SU-DHL-6 (cell line): ENCODE results near the gene VPS11.
A peak's percentile ranks its signal among the peaks of the same experiment; 100 is the strongest.

Experiments
- H2AFZ ChIP-seq: fragments of 200-600 bp; sonication (generic); 2 replicates; pipeline ENCODE4 v1.6.1; 2014; ENCODE audit warnings: low read depth, mild to moderate bottlenecking, moderate library complexity, mixed read lengths, antibody characterized with exemption, low read length; ENCODE audit not compliant: severe bottlenecking
- H3F3A ChIP-seq: fragments of 200-600 bp; shearing (Covaris generic); 2 replicates; pipeline ENCODE4 v1.6.0; 2016; ENCODE audit warnings: antibody characterized with exemption, mild to moderate bottlenecking; ENCODE audit not compliant: insufficient read depth
- H3K27ac ChIP-seq: fragments of 200-600 bp; sonication (generic); 2 replicates; pipeline ENCODE4 v1.5.1; 2016; ENCODE audit warnings: low read depth, mild to moderate bottlenecking, low read length, moderate library complexity, mixed read lengths
- H3K27me3 ChIP-seq: fragments of 200-600 bp; sonication (generic), shearing (Covaris generic); 2 replicates; pipeline ENCODE4 v1.6.0; 2014; ENCODE audit warnings: mild to moderate bottlenecking, low read length
- H3K36me3 ChIP-seq: fragments of 200-600 bp; sonication (generic); 2 replicates; pipeline ENCODE4 v1.6.1; 2014; ENCODE audit warnings: mild to moderate bottlenecking, low read length, mixed read lengths
- H3K4me2 ChIP-seq: fragments of 300-600, 200-600 bp; shearing (Covaris generic), sonication (generic); 2 replicates; pipeline ENCODE4 v1.6.0; 2014; ENCODE audit warnings: low read length, low read depth, mild to moderate bottlenecking; ENCODE audit not compliant: poor library complexity, severe bottlenecking
- H3K4me3 ChIP-seq: fragments of 200-600 bp; sonication (generic); 2 replicates; pipeline ENCODE4 v1.5.1; 2014; ENCODE audit warnings: antibody characterized with exemption, low read length, mild to moderate bottlenecking, mixed read lengths; ENCODE audit not compliant: insufficient read depth, poor library complexity, severe bottlenecking
- H3K79me2 ChIP-seq: fragments of 200-600 bp; sonication (generic); 2 replicates; pipeline ENCODE4 v1.6.1; 2014; ENCODE audit warnings: mild to moderate bottlenecking, low read length, moderate library complexity; ENCODE audit not compliant: insufficient read depth
- H3K9ac ChIP-seq: fragments of 200-600 bp; sonication (generic); 2 replicates; pipeline ENCODE4 v1.7.0; 2014; ENCODE audit warnings: mild to moderate bottlenecking, low read length
- H3K9me2 ChIP-seq: fragments of 200-600 bp; sonication (generic); replicated peaks from 2 replicates; pipeline ENCODE4 v1.6.1; 2014; ENCODE audit warnings: low read length; ENCODE audit not compliant: insufficient read depth
- H3K9me3 ChIP-seq: fragments of 200-600 bp; sonication (generic); 2 replicates; pipeline ENCODE4 v1.6.1; 2014; ENCODE audit warnings: low read length, mixed read lengths; ENCODE audit not compliant: insufficient read depth
- H4K20me1 ChIP-seq: fragments of 200-600 bp; sonication (generic); 2 replicates; pipeline ENCODE4 v1.6.1; 2014; ENCODE audit warnings: low read depth, mild to moderate bottlenecking, antibody characterized with exemption, low read length, moderate library complexity, mixed read lengths
- CTCF ChIP-seq: fragments of 200-600 bp; sonication (generic); IDR thresholded peaks from one replicate; pipeline ENCODE4 v1.5.1; 2017; ENCODE audit warnings: antibody characterized with exemption, mild to moderate bottlenecking, low read length, moderate library complexity; ENCODE audit not compliant: insufficient read depth, poor library complexity, severe bottlenecking
- EZH2phosphoT487 ChIP-seq: fragments of 200-600 bp; sonication (generic), shearing (Covaris generic); conservative IDR thresholded peaks from 2 replicates; pipeline ENCODE4 v1.6.1; 2018; ENCODE audit warnings: mild to moderate bottlenecking, antibody characterized with exemption, low read length, moderate library complexity, mixed read lengths

The VPS11 gene

DNA sequence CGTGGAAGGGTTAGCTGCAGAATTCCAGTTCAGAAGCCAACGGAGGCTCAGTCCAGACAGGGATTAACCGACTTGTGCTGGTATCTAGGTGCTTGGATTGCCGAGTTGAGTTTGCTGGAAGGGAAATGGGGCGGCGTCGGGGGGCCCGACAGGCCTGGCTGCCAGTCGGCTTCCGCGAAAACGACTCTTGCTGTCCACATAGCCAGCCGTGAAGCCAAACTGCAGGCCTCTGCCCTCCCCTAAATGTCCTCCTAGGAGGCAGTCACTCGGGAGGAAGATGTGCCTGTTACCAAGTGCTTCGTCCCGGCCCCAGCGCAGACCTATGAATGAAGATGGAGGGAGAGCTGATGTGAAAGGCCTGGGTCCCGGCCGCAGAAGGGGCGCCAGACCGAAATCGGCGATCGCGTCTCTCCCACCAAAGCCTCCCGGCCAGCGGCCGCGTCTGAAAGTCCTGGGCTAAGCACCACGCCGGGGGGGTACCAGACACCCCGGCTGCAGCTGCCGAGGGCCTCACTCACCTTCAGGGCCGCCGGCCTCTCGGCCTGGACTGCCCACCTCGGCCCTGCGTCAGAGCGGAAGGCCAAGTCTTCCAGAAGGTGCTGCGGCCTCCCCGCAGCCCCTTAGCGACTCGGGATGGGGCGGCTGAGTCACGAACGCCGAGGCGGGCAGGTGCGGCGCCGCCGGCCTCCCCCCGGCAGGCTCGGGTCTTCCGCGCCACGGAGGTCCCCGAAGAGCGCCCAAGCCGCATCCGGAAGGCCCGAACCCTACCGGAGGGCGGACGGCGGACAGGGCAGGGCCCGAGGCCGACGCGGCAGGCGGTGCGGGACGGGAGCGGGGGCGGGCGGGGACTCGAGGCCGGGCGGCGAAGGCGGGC, 26.6 kb downstream of the VPS11 start:
- TF ChIP-seq EZH2phosphoT487 (no peak), CTCF (no peak)
- H3K4me3 ChIP-seq: peak overlapping the region; percentile 76
- H3F3A ChIP-seq: peaks cover 76% of the 10 kb centered on the region
- H4K20me1 ChIP-seq: peaks cover 4% of the 10 kb centered on the region; the same call in 1 of the 2 replicates
- H2AFZ ChIP-seq: no peak overlapping the region
- no peaks in the 10 kb centered on the region for H3K27me3 ChIP-seq
- H3K36me3 ChIP-seq: peaks cover 28% of the 10 kb centered on the region
- peak overlapping the region; percentile 98 for H3K9ac ChIP-seq
- peaks cover 24% of the 10 kb centered on the region for H3K79me2 ChIP-seq
- H3K4me2 ChIP-seq: peak overlapping the region; percentile 94
- H3K9me2 ChIP-seq: no peaks in the 10 kb centered on the region
- H3K27ac ChIP-seq: peak overlapping the region; percentile 89
- no peaks in the 10 kb centered on the region for H3K9me3 ChIP-seq

GRCh38 chr11:119094816-119095065, 27.1 kb downstream of the VPS11 start:
- Histone ChIP-seq H3K4me3 (peak overlapping the region; percentile 76), H4K20me1 (peaks cover 4% of the 10 kb centered on the region; the same call in 1 of the 2 replicates), H2AFZ (no peak overlapping the region), H3K36me3 (peaks cover 28% of the 10 kb centered on the region), H3K4me2 (peak overlapping the region; percentile 94), H3K27me3 (no peaks in the 10 kb centered on the region), H3K79me2 (peaks cover 24% of the 10 kb centered on the region), H3F3A (peaks cover 72% of the 10 kb centered on the region), H3K9me3 (no peaks in the 10 kb centered on the region), H3K9me2 (no peaks in the 10 kb centered on the region), H3K27ac (peak overlapping the region; percentile 89), H3K9ac (peak overlapping the region; percentile 98)
- TF ChIP-seq CTCF (peak; percentile 60), EZH2phosphoT487 (no peak)

DNA sequence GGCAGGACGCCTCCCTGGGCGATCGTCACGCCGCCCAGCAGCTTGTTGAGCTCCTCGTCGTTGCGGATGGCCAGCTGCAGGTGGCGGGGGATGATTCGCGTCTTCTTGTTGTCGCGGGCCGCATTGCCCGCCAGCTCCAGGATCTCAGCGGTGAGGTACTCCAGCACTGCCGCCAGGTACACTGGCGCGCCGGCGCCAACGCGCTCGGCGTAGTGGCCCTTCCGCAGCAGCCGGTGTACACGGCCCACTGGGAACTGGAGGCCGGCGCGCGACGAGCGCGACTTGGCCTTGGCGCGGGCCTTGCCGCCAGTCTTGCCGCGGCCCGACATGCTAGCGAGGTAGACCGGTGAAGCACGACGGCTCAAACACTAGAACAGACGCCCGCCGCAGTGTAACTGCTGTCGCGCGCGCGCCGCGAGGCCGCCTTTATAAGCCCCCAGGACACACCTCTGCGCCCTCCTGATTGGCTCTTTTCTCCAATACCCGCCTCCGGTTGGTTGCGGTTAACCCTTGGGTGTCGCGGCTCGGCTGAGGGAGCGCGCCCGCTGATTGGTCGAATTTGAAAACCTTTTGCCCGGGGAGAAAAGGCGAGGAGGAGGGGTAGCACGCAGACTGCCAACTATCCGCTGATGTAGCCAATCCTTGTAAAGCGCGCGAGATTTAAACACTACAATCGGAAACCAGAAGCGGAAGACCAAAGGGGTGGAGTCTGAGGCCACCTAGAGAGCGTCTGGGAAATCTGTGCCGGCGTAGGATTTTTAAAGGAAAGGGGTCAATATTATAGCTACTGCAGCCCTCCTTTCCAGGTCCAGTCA, 27.7 kb downstream of the VPS11 start:
- Histone ChIP-seq H3K79me2 (peaks cover 26% of the 10 kb centered on the region), H2AFZ (no peak overlapping the region), H3K27me3 (no peaks in the 10 kb centered on the region), H4K20me1 (peaks cover 4% of the 10 kb centered on the region; the same call in 1 of the 2 replicates), H3K4me3 (peak overlapping the region; percentile 76), H3K9me2 (no peaks in the 10 kb centered on the region), H3K9me3 (no peaks in the 10 kb centered on the region), H3K36me3 (peaks cover 28% of the 10 kb centered on the region), H3K27ac (peak overlapping the region; percentile 89), H3F3A (peaks cover 73% of the 10 kb centered on the region), H3K9ac (peak overlapping the region; percentile 98), H3K4me2 (peak overlapping the region; percentile 94)
- TF ChIP-seq EZH2phosphoT487: no peak
- TF ChIP-seq CTCF: no peak
